IPS DF 6.9 (cell line): Measurements from ENCODE around the gene CCDC71L.

Experiments
- DNase-seq: peaks from one replicate; pipeline ENCODE4 v3.0.0-alpha.2; 2013; ENCODE audit warnings: low read depth, low spot score
- H3K27ac ChIP-seq: one replicate; pipeline ENCODE4 v1.5.1; 2013; ENCODE audit warnings: low read length, control low read depth
- H3K27me3 ChIP-seq: 2 replicates; pipeline ENCODE4 v1.6.1; 2013; ENCODE audit warnings: mild to moderate bottlenecking, low read length; ENCODE audit not compliant: control insufficient read depth, insufficient read depth
- H3K36me3 ChIP-seq: 2 replicates; pipeline ENCODE4 v1.6.1; 2013; ENCODE audit warnings: low read length; ENCODE audit not compliant: control insufficient read depth, insufficient read depth
- H3K4me1 ChIP-seq: 2 replicates; pipeline ENCODE4 v1.6.1; 2013; ENCODE audit warnings: low read length; ENCODE audit not compliant: control insufficient read depth, insufficient read depth
- H3K4me3 ChIP-seq: 2 replicates; pipeline ENCODE4 v1.5.1; 2013; ENCODE audit warnings: mild to moderate bottlenecking, low read length
- H3K9me3 ChIP-seq: 2 replicates; pipeline ENCODE4 v1.6.1; 2013; ENCODE audit warnings: low read length, inconsistent platforms; ENCODE audit not compliant: control insufficient read depth, insufficient read depth
- WGBS: extraction: QIAGEN DNeasy Blood & Tissue Kit; methylation state at CpG from one replicate; pipeline ENCODE4 v1.1.7; 2013; ENCODE audit warnings: mixed read lengths, missing lambda C conversion rate; ENCODE audit not compliant: insufficient read length, insufficient coverage; 5-methylcytosine and 5-hydroxymethylcytosine counted together

The CCDC71L gene

DNA sequence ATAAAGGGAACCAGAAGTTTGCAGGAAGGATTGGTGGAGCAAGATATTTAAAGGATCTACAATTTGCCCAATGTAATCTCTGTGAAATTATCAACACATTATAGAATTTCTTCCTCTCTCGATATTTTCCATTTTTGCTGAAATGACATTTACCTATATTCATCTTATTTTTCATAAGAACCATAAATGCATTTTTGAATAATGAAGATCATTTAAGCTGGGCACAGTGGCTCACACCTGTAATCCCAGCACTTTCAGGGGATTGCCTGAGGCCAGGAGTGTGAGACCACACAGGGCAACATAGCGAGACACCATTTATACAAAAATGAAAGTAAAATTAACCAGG is 37.7 kb downstream of the CCDC71L start:
- peaks cover 2% of the 10 kb centered on the region; the same call in 1 of the 2 replicates for H3K4me1 ChIP-seq
- no peak overlapping the region for H3K27ac ChIP-seq
- no CpG with 5 or more reads among the region's 2 CpGs for WGBS
- no peak for DNase-seq
- no peak overlapping the region for H3K4me3 ChIP-seq
- H3K27me3 ChIP-seq = no peaks in the 10 kb centered on the region
- H3K9me3 ChIP-seq = no peaks in the 10 kb centered on the region
- H3K36me3 ChIP-seq = no peaks in the 10 kb centered on the region

DNA sequence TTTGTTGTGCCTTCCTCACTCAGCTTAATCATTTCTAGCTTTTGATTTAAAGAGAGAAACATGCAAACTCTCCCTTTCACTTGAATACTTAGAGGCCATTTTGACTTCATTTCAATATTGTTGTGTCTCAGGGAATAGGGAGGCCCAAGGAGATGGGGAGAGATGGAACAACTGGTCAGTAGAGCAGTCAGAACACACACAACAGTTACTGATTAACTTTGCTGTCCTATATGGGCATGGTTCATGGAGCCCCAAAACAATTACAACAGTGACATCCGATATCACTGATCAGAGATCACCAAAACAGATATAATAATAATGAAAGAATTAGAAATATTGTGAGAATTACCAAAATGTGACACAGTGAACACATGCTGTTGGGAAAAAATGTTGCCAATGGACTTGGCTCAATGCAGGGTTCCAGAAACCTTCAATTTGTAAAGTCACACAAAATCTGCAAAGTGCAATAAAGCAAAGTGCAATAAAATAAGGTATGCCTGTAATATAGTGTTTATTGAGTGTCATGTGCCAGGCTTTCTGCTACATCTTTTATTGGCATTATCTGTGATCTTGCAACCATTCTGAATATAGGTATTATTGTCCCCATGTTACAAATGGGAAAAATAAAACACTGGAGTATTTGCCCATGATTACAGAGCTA is 38.2 kb downstream of the CCDC71L start:
- H3K4me3 ChIP-seq = no peak overlapping the region
- H3K9me3 ChIP-seq = no peaks in the 10 kb centered on the region
- H3K27ac ChIP-seq = no peak overlapping the region
- DNase-seq = no peak
- no peaks in the 10 kb centered on the region for H3K36me3 ChIP-seq
- no peaks in the 10 kb centered on the region for H3K27me3 ChIP-seq
- WGBS = no CpG with 5 or more reads among the region's 1 CpG
- peaks cover 2% of the 10 kb centered on the region; the same call in 1 of the 2 replicates for H3K4me1 ChIP-seq

DNA sequence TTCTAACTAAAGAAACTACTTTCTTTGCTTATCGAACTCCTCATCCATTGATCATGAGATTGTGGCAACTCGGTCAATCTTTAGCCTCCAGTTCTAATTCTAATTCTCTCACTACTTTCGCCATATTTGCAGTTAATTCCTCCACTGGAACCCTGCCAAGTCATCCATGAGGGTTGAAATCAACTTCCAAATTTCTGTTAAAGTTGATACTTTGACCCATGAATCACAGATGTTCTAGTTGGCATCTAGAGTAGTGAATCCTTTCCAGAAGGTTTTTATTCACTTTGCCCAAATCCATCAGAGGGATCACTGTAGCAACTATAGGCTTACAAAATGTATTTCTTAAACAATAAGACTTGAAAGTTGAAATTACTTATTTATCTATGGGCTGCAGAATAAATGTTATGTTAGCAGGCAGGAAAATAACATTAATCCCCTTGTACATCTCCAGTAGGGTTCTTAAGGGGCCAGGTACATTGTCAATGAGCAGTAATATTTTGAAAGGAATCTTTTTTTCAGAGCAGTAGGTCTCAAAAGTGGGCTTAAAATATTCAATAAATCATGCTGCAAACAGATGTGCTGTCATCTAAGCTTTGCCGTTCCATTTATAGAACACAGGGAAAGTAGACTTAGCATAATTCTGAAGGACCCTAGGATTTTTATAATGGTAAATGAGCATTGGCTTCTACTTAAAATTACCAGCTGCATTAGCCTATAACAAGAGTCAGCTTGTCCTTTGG is 39.4 kb downstream of the CCDC71L start:
- Histone ChIP-seq H3K27ac (no peak overlapping the region), H3K27me3 (no peaks in the 10 kb centered on the region), H3K9me3 (no peaks in the 10 kb centered on the region), H3K4me3 (no peak overlapping the region), H3K4me1 (peaks cover 1% of the 10 kb centered on the region; the same call in 1 of the 2 replicates), H3K36me3 (no peaks in the 10 kb centered on the region)
- no peak for DNase-seq
- WGBS = no CpG with 5 or more reads among the region's 4 CpGs

DNA sequence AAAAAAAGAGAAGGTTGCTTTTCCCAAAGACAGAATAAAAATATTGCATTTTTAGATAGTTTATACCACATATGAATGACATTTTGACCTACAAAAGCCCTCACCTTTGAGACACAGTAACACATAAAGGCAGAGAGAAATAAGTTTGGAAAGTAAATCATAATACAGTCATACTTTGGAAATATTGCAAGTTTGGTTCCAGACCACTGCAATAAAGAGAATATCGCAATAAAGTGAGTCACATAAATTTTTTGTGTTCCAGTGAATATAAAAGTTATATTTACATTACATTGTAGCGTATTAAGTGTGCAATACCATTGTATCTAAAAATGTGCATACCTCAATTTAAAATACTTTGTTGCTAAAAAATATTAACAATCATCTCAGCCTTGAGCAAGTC is 40.3 kb downstream of the CCDC71L start:
- Histone ChIP-seq H3K4me1 (no peaks in the 10 kb centered on the region), H3K4me3 (no peak overlapping the region), H3K9me3 (no peaks in the 10 kb centered on the region), H3K36me3 (no peaks in the 10 kb centered on the region), H3K27me3 (no peaks in the 10 kb centered on the region), H3K27ac (no peak overlapping the region)
- no CpG with 5 or more reads among the region's 2 CpGs for WGBS
- no peak for DNase-seq

DNA sequence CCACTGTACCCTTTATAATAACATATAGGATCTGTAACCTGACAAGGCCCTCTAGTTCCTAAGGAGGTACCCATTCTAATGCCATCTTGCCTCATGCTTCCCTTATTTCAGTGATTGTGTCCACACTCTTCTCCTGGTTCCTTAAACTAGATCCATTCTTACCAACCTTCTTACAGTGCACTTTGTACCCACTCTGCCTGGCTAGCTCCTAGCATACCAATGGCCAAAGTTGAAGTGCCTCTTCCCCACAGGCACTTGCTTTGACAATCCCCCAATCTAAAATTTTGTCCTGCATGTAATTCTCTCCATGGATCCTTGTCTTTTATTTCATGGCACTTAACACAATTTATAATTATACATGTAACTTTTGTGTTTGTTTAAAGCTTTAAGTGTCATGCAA is 40.9 kb downstream of the CCDC71L start:
- no peaks in the 10 kb centered on the region for H3K36me3 ChIP-seq
- no peak overlapping the region for H3K27ac ChIP-seq
- no peak for DNase-seq
- no peaks in the 10 kb centered on the region for H3K27me3 ChIP-seq
- no peak overlapping the region for H3K4me3 ChIP-seq
- H3K4me1 ChIP-seq = no peaks in the 10 kb centered on the region
- no peaks in the 10 kb centered on the region for H3K9me3 ChIP-seq

DNA sequence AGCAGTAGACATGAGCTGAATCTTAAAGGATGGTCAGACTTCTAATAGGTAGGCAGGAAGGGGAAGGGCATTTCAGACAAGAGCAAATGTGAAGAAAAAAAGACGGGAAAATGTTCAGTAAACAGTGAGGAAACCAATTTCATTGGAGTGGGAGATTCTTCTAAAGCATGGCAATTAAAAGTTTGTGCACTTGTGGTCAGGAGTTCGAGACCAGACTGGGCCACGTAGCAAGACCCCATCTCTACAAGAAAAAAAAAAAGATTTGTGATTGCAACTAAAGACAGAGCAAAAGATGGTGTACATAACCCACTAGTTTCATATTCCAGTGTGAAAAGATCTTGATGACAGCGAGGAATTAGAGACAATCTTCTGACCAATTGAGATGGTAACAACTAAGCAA is 41.7 kb downstream of the CCDC71L start:
- no peaks in the 10 kb centered on the region for H3K9me3 ChIP-seq
- no peaks in the 10 kb centered on the region for H3K36me3 ChIP-seq
- no CpG with 5 or more reads among the region's 4 CpGs for WGBS
- no peak overlapping the region for H3K4me3 ChIP-seq
- no peaks in the 10 kb centered on the region for H3K4me1 ChIP-seq
- H3K27ac ChIP-seq = no peak overlapping the region
- no peaks in the 10 kb centered on the region for H3K27me3 ChIP-seq
- DNase-seq = no peak

DNA sequence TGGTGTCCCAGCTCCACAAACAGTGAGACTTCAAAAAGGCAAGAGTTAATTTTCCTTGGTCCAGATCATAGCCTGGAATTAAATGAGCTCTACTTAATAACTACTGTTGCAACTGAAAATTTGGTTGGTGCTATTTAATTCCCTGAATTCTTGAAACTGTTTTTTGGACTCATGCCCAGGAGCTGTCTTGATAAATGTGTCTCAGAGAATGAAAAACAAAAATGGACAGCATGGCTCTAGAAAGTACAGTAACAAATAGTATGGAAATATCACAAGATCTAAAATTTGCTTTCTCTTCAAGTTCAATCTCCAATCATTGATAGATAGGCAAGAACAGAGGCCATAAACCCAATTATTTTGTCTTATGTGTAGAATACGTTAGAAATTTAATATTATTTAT is 42.5 kb downstream of the CCDC71L start:
- Histone ChIP-seq H3K9me3 (no peaks in the 10 kb centered on the region), H3K4me1 (no peaks in the 10 kb centered on the region), H3K27me3 (no peaks in the 10 kb centered on the region), H3K27ac (no peak overlapping the region), H3K4me3 (no peak overlapping the region), H3K36me3 (no peaks in the 10 kb centered on the region)
- WGBS = no CpG with 5 or more reads among the region's 1 CpG
- no peak for DNase-seq

DNA sequence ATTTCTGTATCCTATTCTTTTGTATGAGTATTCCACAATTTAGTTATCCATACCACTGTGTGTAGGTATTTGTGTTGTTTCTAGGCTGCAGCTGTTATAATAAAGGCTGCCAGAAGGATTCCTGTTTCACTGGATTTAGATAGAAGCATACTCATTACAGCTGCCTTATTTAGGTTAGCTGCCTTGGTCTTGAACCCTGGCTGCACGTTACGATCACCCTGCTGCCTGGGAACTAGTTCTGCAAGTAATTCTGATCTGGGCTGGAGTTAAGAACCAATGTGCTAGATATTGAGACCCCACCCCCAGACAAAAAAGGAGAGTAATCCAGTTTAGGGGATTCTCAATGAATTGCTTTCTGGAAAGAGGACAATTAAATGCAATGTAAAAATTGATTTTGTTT is 43.1 kb downstream of the CCDC71L start:
- no CpG with 5 or more reads among the region's 2 CpGs for WGBS
- Histone ChIP-seq H3K9me3 (no peaks in the 10 kb centered on the region), H3K36me3 (no peaks in the 10 kb centered on the region), H3K4me3 (no peak overlapping the region), H3K27me3 (no peaks in the 10 kb centered on the region), H3K4me1 (no peaks in the 10 kb centered on the region), H3K27ac (no peak overlapping the region)
- DNase-seq = no peak

DNA sequence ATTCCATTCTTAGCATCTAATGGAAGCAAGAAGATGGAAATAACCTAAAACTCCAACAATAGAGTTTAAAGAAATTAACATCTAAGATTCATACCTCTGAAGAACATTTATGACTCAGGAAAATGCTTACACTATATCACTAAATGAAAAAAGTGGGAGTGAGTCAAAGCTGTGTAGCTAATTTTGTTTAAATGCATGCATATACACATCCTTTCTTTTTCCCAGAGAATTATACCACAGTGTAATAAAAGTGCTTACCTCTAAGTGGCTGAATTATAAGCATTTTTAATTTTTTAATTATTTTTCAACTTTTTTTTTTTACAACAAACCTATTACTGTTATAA is 44.3 kb downstream of the CCDC71L start:
- no peaks in the 10 kb centered on the region for H3K27me3 ChIP-seq
- no peaks in the 10 kb centered on the region for H3K4me1 ChIP-seq
- no peak overlapping the region for H3K27ac ChIP-seq
- no peaks in the 10 kb centered on the region for H3K36me3 ChIP-seq
- no peak overlapping the region for H3K4me3 ChIP-seq
- no peaks in the 10 kb centered on the region; the same call in 1 of the 2 replicates for H3K9me3 ChIP-seq
- no peak for DNase-seq

DNA sequence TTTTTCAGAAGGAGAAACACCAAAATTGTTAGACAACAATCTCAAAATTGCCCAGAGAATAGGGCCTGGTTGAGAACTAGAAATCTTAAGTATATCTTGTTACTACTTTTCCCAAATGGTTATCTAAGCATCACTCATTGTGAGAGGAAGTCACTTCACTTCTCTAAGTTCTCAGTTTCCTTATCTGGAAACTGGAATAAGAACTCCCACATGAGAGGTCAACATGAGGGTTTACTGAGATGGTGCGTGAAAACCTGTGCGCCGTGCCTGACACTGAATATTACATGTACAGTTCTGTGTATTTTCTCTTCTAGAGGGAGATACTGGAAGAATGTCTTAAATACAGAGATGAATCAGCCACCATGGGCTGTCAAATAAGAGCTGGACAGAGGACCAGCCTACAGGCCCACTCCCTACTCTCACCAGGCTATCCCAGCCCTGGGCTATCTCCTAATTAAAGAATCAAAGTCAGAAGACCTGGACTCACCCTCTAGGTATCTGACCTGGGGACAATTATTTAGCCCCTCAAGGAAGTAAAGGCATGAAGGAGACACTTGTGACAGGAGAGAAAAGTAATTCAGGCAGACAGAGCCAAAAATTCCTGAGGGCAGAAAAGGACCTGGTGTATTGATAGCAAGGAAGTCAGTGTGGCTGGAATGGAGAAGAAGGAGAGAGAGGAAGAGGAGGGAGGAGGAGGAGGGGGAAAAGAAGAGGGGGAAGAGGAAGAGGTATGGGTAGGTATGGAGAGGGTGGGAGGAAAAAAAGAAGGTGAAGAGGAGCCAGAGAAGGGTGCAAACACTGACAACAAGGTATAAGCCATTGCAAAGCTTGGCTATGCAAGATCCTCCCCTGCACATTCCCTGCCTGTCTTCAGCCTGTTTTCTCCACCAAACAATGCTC is 44.9 kb downstream of the CCDC71L start:
- no peak overlapping the region for H3K27ac ChIP-seq
- H3K9me3 ChIP-seq = no peaks in the 10 kb centered on the region; the same call in 1 of the 2 replicates
- H3K36me3 ChIP-seq = no peaks in the 10 kb centered on the region
- H3K4me3 ChIP-seq = no peak overlapping the region
- no CpG with 5 or more reads among the region's 3 CpGs for WGBS
- H3K4me1 ChIP-seq = no peaks in the 10 kb centered on the region
- H3K27me3 ChIP-seq = no peaks in the 10 kb centered on the region
- DNase-seq = no peak
